ENCODE results near the gene CCSER1.
A peak's percentile ranks its signal among the peaks of the same experiment; 100 is the strongest.

- TF ChIP-seq TAF1 (IDR thresholded peaks at IDR 0.05; ENCODE audit: low read depth, low read length) (no peak), CTCF (IDR thresholded peaks at IDR 0.05; ENCODE audit: control extremely low read depth in 1 of 3, insufficient read depth in 1 of 3, low read depth in 1 of 3, low read length in 3 of 3) (no peak), MAX (IDR thresholded peaks at IDR 0.05) (no peak), RAD21 (IDR thresholded peaks at IDR 0.05 in 1 of 2, conservative IDR thresholded peaks at IDR 0.05 in 1 of 2; ENCODE audit: low read depth in 2 of 2, low read length in 2 of 2) (peak in 1 of 2 experiments; percentile 21; a peak in 1 of 4 replicates), CBX5 (IDR thresholded peaks at IDR 0.05; ENCODE audit: low read depth, low read length) (no peak), TCF12 (IDR thresholded peaks at IDR 0.05; ENCODE audit: low read depth, low read length) (no peak), ZNF274 (IDR thresholded peaks at IDR 0.05; ENCODE audit: borderline replicate concordance, extremely low read depth, low read length) (no peak), EZH2 (IDR thresholded peaks at IDR 0.05; ENCODE audit: low read depth, low read length, severe bottlenecking) (no peak), FOSL1 (IDR thresholded peaks at IDR 0.05; ENCODE audit: insufficient read depth, low read depth, low read length) (no peak), JUN (IDR thresholded peaks at IDR 0.05; ENCODE audit: low read depth, low read length) (no peak)
Observed at GRCh38 chr4:91222014-91222413, 1094.8 kb downstream of the CCSER1 start.
